ENCODE results near the gene CXCL14.

CXCL14 gene

DNA sequence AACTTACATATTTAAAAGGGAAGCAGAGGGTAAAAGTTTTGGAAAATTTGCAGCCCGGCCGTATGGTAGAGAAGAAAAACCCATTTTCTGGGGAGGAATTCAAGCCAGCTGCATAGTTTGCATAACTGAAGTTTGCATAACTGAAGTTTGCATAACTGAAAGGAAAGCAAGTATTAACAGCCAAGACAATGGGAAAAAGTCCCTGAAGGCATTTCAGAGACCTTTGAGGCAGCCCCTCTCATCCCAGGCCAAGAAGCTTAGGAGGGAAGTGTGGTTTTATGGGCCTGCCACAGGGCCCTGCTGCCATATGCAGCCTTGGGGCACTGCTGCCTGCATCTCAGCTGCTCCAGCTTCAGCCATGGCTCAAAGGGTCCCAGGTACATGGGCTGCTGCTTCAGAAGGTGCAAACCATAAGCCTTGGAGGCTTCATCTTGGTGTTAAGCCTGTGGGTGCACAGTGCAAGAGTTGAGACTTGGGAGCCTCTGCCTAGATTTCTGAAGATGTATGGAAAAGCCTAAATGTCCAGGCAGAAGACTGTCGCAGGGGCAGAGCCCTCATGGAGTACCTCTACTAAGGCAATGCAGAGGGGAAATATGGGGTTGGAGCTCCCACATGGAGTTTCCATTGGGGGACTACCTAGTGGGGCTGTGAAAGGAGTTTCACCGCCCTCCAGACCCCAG is 36.9 kb upstream of the CXCL14 start:
- TF ChIP-seq, protein P1, sequence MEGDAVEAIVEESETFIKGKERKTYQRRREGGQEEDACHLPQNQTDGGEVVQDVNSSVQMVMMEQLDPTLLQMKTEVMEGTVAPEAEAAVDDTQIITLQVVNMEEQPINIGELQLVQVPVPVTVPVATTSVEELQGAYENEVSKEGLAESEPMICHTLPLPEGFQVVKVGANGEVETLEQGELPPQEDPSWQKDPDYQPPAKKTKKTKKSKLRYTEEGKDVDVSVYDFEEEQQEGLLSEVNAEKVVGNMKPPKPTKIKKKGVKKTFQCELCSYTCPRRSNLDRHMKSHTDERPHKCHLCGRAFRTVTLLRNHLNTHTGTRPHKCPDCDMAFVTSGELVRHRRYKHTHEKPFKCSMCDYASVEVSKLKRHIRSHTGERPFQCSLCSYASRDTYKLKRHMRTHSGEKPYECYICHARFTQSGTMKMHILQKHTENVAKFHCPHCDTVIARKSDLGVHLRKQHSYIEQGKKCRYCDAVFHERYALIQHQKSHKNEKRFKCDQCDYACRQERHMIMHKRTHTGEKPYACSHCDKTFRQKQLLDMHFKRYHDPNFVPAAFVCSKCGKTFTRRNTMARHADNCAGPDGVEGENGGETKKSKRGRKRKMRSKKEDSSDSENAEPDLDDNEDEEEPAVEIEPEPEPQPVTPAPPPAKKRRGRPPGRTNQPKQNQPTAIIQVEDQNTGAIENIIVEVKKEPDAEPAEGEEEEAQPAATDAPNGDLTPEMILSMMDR (conservative IDR thresholded peaks at IDR 0.05; ENCODE audit: low read depth, low read length), result no peak

DNA sequence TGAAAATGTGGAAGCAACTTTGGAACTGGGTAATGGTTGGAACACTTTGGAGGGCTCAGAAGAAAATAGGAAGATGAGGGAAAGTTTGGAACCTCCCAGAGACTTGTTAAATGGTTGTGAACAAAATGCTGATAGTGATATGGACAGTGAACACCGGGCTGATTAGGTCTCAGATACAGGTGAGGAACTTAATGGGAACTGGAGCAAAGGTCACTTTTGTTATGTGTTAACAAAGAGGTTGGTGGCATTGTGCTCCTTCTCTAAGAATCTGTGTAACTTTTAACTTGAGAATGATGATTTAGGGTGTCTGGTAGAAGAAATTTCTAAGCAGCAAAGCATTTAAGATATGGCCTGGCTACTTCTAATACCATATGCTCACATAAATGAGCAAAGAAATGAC is 36.4 kb upstream of the CXCL14 start:
- TF ChIP-seq, protein P1 (conservative IDR thresholded peaks at IDR 0.05; ENCODE audit: low read depth, low read length), result no peak

More for the DNA sequence above, 36.9 kb upstream of the CXCL14 start:
- no peak overlapping the region for H3K4me3 ChIP-seq (ENCODE audit: low read length)
- DNase-seq (ENCODE audit: low read depth), result no peak

DNA sequence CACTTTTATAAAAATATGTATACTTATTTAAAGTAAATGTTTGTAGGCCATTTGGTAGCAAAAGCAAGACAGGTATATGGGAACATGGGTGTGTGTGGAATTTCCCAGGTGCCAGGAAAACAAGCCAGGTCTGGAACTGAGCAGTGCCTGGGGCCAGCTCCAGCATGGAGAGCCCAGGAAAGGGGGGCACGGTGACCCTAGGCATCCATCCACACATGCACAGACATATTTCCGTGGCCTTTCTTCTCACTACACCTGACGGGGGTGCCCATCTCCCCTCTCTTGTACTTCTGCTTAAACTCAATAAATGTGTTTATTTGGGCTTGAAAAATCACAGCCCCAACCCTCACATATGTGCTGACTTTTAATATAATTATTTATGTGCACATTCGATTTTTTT is 31.2 kb upstream of the CXCL14 start:
- DNase-seq (ENCODE audit: low read depth), result no peak

More for the DNA sequence above, 36.4 kb upstream of the CXCL14 start:
- no peak for DNase-seq (ENCODE audit: low read depth)
- no peak overlapping the region for H3K4me3 ChIP-seq (ENCODE audit: low read length)

DNA sequence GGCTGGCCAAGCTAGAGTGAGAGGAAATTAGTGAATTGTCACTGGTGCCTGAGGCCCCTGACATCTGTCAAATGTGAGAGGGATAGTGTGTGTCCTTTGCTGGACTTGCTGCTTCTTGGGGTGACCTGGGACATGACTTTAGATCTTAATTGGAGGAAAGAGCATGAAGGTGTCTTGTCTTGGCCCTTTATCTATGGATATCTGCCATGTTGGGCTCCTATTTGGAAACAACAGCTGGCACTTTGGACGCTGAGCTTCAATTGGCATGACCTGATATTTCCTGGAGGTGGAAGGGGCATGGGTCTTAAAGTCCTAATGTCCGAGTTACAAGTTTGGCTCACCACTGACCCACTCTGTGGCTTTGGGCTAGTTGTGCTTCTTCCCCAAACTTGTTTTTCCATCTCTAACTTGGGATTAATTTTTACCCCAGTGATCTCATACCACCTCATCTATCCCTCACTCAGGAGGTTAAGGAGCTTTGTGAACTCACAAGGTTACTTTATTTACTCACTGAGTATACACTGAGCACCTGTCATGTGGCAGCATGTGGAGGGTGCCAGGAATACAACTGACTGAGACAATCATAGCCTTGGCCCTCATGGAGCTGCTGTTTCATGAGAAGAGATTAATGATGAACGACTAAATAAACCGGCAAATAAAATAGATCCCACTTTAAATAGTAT is 30.1 kb upstream of the CXCL14 start:
- no peak for DNase-seq (ENCODE audit: low read depth)
- TF ChIP-seq, protein P1 (conservative IDR thresholded peaks at IDR 0.05; ENCODE audit: low read depth, low read length), result no peak
- H3K4me3 ChIP-seq (ENCODE audit: low read length), result no peak overlapping the region

More for the DNA sequence above, 31.2 kb upstream of the CXCL14 start:
- TF ChIP-seq, protein P1 (conservative IDR thresholded peaks at IDR 0.05; ENCODE audit: low read depth, low read length), result no peak
- H3K4me3 ChIP-seq (ENCODE audit: low read length), result no peak overlapping the region

DNA sequence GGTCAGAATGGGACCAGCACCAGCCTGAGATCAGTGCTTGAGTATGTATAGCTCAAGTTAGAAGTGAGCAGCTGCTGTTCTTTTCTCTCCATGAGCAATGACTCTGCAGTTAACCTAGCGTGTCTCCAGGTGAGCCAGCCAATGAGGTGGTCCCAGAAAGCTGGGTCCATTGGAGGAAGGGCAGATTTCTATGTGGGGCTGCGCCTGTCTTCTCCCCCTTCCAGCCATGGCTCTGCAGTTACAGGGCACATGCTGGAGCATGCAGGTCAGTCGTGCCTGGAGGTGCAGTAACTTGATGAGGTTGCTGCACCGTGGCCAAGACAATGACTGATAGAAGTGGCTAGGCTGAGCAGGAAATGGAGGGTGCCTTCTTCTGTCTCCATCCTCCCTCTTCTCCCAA is 29.6 kb upstream of the CXCL14 start:
- TF ChIP-seq, protein P1 (conservative IDR thresholded peaks at IDR 0.05; ENCODE audit: low read depth, low read length), result no peak
- DNase-seq (ENCODE audit: low read depth), result no peak
- H3K4me3 ChIP-seq (ENCODE audit: low read length), result no peak overlapping the region

DNA sequence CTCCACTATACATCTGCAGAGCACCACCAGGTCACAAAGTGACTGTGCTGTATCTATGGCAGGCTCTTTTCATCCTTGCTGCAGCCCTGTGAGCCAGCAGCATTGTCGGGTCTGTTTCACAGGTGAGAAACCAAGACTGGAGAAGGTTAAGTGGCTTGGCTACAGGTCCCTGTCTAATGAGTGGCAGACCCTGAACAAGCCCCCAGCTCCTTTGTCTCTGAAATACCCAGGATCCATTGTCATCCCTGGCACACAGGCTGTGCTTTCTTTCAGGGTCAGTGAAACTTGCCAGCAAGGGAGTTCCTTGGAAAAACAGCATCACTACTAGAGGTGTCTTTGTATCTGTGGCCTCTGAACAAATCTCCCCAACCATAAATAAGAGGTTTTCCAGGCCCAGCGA is 27.6 kb upstream of the CXCL14 start:
- no peak for DNase-seq (ENCODE audit: low read depth)
- TF ChIP-seq, protein P1 (conservative IDR thresholded peaks at IDR 0.05; ENCODE audit: low read depth, low read length), result no peak
- H3K4me3 ChIP-seq (ENCODE audit: low read length), result no peak overlapping the region

DNA sequence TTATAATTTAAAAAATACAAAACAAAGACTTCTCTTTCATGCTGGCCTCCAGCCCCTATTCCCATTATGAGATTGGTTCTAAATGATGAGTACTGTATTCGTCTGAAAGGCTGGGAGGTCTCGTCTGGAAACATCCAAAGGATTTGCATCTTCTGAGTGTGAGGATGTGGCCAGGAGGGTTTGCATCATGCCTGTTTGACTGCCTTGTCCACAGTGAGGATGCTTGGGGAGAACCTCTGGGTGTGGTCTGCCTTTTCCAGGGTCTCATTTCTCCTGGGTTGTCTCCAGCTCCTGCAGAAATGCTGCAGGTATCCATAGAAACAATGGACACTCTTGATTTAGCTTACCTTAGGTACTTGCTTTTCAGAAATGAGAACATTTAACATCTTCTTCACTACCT is 26.4 kb upstream of the CXCL14 start:
- H3K4me3 ChIP-seq (ENCODE audit: low read length), result no peak overlapping the region
- TF ChIP-seq, protein P1 (conservative IDR thresholded peaks at IDR 0.05; ENCODE audit: low read depth, low read length), result no peak
- DNase-seq (ENCODE audit: low read depth), result no peak
